Spleen (tissue), 11 donors: ENCODE data around the gene C4orf46. TPM values are rescaled to one million over a fixed set of nuclear protein-coding genes. Genes with fewer than 3 reads are reported as not detected.

Source experiments
- DNase-seq: peaks from one replicate; pipeline ENCODE4 v3.0.0-alpha.2; 2020
- H3K27ac ChIP-seq, 8 donors: fragments of 200-600 bp; sonication (generic) in 7 of 8; 1 replicate in 4 of 8; 2 replicates in 4 of 8; pipeline versions ENCODE4 v1.5.0 to v1.8.0; 2016 to 2021; ENCODE audit warnings: inconsistent platforms in 4 of 8, mild to moderate bottlenecking in 4 of 8, moderate library complexity in 1 of 8
- H3K27me3 ChIP-seq, 7 donors: fragments of 200-600 bp; sonication (generic) in 6 of 7; replicated peaks in 1 of 7; 1 replicate in 4 of 7; 2 replicates in 3 of 7; pipeline versions ENCODE4 v1.5.0 to v1.8.0; 2016 to 2021; ENCODE audit warnings: inconsistent platforms in 3 of 7, mild to moderate bottlenecking in 1 of 7
- H3K36me3 ChIP-seq, 6 donors: fragments of 200-600 bp; sonication (generic) in 5 of 6; 1 replicate in 4 of 6; 2 replicates in 2 of 6; pipeline versions ENCODE4 v1.5.0 to v1.8.0; 2016 to 2021; ENCODE audit warnings: inconsistent platforms in 2 of 6
- H3K4me1 ChIP-seq, 6 donors: fragments of 200-600 bp; sonication (generic) in 5 of 6; 1 replicate in 3 of 6; 2 replicates in 3 of 6; pipeline versions ENCODE4 v1.5.0 to v1.8.0; 2016 to 2021; ENCODE audit warnings: inconsistent platforms in 3 of 6
- H3K4me3 ChIP-seq, 8 donors: fragments of 200-600 bp; sonication (generic) in 7 of 8; 1 replicate in 4 of 8; 2 replicates in 4 of 8; pipeline versions ENCODE4 v1.5.0 to v1.8.0; 2016 to 2021; ENCODE audit warnings: inconsistent platforms in 4 of 8, mild to moderate bottlenecking in 4 of 8, moderate library complexity in 2 of 8
- H3K9me3 ChIP-seq, 8 donors: fragments of 200-600 bp; sonication (generic) in 7 of 8; 1 replicate in 4 of 8; 2 replicates in 4 of 8; pipeline versions ENCODE4 v1.5.0 to v1.8.0; 2016 to 2021; ENCODE audit warnings: inconsistent platforms in 4 of 8
- POLR2A ChIP-seq, 3 donors: fragments of 450-650 bp; IDR thresholded peaks; one replicate each; pipeline ENCODE4 v1.5.1; 2017; ENCODE audit warnings: antibody characterized with exemption in 3 of 3, mild to moderate bottlenecking in 1 of 3
- POLR2AphosphoS5 ChIP-seq, 3 donors: sonication (generic); formaldehyde crosslinking; IDR thresholded peaks; one replicate each; pipeline ENCODE4 v1.5.1; 2017; ENCODE audit warnings: antibody characterized with exemption in 3 of 3
- WGBS, 5 donors: extraction: QIAGEN DNeasy Blood & Tissue Kit in 3 of 5; methylation state at CpG; one replicate each; pipeline versions ENCODE4 v1.1.5 to v1.1.7; 2013 to 2018; 5-methylcytosine and 5-hydroxymethylcytosine counted together
- intact Hi-C: fragments of 100-400 bp; cut with DNase I; formaldehyde crosslinking; loops from one replicate; pipeline ENCODE4 v1.15.0; 2023; ENCODE audit warnings: low total_unique reads
- polyA plus RNA-seq, 3 donors: library from polyadenylated mRNA; stranded (reverse); fragments of 200-250 nt; gene quantifications; one replicate each; pipeline ENCODE4 v1.2.1, GENCODE V29; 2013
- total RNA-seq, 7 donors: library from RNA; depleted of rRNA in 3 of 7; stranded (reverse); fragments of >200 nt in 3 of 7; fragmentation: NEBNext Ultra II Directional in 4 of 7; extraction: Animal tissue kit (Norgen Biotek cat#: 25700) in 4 of 7; gene quantifications; one replicate each; pipeline versions ENCODE4 v1.1.0 to v1.2.1, GENCODE V29; 2016 to 2021
- TF ChIP-seq, protein P1 (sequence below), 11 experiments: fragments of 200-600 bp in 7 of 11; fragments of 450-650 bp in 4 of 11; sonication (generic) in 4 of 11; IDR thresholded peaks in 8 of 11; conservative IDR thresholded peaks in 3 of 11; 1 replicate in 7 of 11; 2 replicates in 4 of 11; pipeline versions ENCODE4 v1.4.0 to v1.8.0; 2016 to 2021; ENCODE audit warnings: antibody characterized with exemption in 11 of 11, inconsistent platforms in 4 of 11, mild to moderate bottlenecking in 1 of 11
- donor health status: healthy with polysubstance abuse.
- donor health status: DM: no; HTN: no; CAD: no; lungs with moderate emphysema.
- donor health status: DM: no; HTN: no; CAD: no.
- donor health status: Bipolar disorder and iron deficiency.
- donor health status: healthy.
- donor health status: DM: no; HTN: no; CAD: no.
- donor health status: DM: yes; HTN: yes; CAD: no.

C4orf46 gene
- total and polyA plus RNA-seq, 10 donors = 1.9 to 7.4 (median 3.5) TPM

DNA sequence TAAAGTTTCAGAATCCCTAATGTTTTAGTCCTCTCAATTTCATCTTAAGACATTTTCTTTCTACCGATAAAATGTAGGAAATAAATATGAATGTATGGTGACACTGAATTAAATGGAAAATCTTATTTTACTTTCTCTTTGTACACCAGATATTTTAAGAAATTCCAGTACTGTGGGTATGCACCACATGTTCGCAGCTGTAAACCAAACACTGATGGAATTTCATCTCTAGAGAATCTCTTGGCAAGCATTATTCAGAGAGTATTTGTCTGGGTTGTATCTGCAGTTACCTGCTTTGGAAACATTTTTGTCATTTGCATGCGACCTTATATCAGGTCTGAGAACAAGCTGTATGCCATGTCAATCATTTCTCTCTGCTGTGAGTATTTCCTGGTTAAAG lies 26.9 kb downstream of the C4orf46 start:
- intact Hi-C loops = no loop called here
- H3K27ac ChIP-seq = no peak overlapping the region
- H3K4me1 ChIP-seq = no peaks in the 10 kb centered on the region
- H3K4me3 ChIP-seq = no peak overlapping the region
- no peaks in the 10 kb centered on the region for H3K36me3 ChIP-seq
- TF ChIP-seq, protein P1, sequence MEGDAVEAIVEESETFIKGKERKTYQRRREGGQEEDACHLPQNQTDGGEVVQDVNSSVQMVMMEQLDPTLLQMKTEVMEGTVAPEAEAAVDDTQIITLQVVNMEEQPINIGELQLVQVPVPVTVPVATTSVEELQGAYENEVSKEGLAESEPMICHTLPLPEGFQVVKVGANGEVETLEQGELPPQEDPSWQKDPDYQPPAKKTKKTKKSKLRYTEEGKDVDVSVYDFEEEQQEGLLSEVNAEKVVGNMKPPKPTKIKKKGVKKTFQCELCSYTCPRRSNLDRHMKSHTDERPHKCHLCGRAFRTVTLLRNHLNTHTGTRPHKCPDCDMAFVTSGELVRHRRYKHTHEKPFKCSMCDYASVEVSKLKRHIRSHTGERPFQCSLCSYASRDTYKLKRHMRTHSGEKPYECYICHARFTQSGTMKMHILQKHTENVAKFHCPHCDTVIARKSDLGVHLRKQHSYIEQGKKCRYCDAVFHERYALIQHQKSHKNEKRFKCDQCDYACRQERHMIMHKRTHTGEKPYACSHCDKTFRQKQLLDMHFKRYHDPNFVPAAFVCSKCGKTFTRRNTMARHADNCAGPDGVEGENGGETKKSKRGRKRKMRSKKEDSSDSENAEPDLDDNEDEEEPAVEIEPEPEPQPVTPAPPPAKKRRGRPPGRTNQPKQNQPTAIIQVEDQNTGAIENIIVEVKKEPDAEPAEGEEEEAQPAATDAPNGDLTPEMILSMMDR (IDR thresholded peaks at IDR 0.05 in 8 of 11, conservative IDR thresholded peaks at IDR 0.05 in 3 of 11) = no peak
- TF ChIP-seq POLR2AphosphoS5 (IDR thresholded peaks at IDR 0.05) (no peak), POLR2A (IDR thresholded peaks at IDR 0.05) (no peak)
- no peaks in the 10 kb centered on the region for H3K9me3 ChIP-seq
- 87 to 91% (median 89%) methylated on average over 3 of the region's 3 CpGs for WGBS, 5 donors
- H3K27me3 ChIP-seq = peaks cover 0 to 3% (median 0%) of the 10 kb centered on the region in 7 donors
- DNase-seq = no peak

DNA sequence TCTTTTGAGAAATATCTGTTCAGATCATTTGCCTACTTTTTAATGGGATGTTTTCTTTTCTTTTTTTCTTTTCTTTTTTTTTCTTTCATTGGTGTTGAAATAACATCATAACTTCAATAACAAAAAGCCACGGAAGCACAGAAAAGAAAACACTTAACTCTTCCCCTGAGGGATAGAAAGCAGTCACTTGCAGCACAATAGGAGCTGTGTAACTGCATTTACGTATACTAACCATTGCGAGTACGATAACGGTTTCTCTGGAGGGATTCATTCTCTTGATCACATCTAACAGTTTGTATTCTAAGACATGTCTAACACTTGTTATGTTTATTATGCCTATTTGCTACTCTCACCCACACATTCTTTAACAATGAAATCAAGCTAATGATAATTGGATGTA lies 27.3 kb downstream of the C4orf46 start:
- H3K36me3 ChIP-seq = no peaks in the 10 kb centered on the region
- H3K9me3 ChIP-seq = no peaks in the 10 kb centered on the region
- H3K4me1 ChIP-seq = no peaks in the 10 kb centered on the region
- DNase-seq = no peak
- H3K27ac ChIP-seq = no peak overlapping the region
- 87 to 93% (median 92%) methylated on average over 5 of the region's 5 CpGs for WGBS, 5 donors
- intact Hi-C loops = no loop called here
- TF ChIP-seq, protein P1 (IDR thresholded peaks at IDR 0.05 in 8 of 11, conservative IDR thresholded peaks at IDR 0.05 in 3 of 11) = no peak
- TF ChIP-seq POLR2AphosphoS5 (IDR thresholded peaks at IDR 0.05) (no peak), POLR2A (IDR thresholded peaks at IDR 0.05) (no peak)
- H3K27me3 ChIP-seq = peaks cover 0 to 3% (median 0%) of the 10 kb centered on the region in 7 donors
- no peak overlapping the region for H3K4me3 ChIP-seq

DNA sequence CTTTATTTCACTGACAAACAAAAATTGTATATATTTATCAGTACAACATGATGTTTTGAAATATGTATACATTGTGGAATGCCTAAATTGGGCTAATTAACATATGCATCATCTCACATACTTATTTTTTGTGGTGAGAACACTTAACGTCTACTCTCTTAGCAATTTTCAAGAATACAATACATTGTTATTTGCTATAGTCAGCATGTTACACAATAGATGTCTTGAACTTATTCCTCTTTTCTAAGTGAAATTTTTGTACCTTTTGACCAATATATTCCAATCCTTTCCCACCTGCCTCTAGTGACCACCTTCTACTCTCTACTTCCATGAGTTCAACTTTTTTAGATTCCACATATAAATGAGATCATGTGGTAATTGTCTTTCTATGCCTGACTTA lies 35.1 kb downstream of the C4orf46 start:
- TF ChIP-seq POLR2AphosphoS5 (IDR thresholded peaks at IDR 0.05) = no peak
- no peak for TF ChIP-seq POLR2A (IDR thresholded peaks at IDR 0.05)
- TF ChIP-seq, protein P1 (IDR thresholded peaks at IDR 0.05 in 8 of 11, conservative IDR thresholded peaks at IDR 0.05 in 3 of 11) = no peak
- Histone ChIP-seq H3K36me3 (no peaks in the 10 kb centered on the region), H3K9me3 (no peaks in the 10 kb centered on the region), H3K27me3 (no peaks in the 10 kb centered on the region), H3K4me3 (no peak overlapping the region), H3K27ac (no peak overlapping the region), H3K4me1 (no peaks in the 10 kb centered on the region)
- DNase-seq = no peak
- intact Hi-C loops = no loop called here
- 67 to 89% (median 79%) methylated on average over 1 of the region's 1 CpG for WGBS, 5 donors

DNA sequence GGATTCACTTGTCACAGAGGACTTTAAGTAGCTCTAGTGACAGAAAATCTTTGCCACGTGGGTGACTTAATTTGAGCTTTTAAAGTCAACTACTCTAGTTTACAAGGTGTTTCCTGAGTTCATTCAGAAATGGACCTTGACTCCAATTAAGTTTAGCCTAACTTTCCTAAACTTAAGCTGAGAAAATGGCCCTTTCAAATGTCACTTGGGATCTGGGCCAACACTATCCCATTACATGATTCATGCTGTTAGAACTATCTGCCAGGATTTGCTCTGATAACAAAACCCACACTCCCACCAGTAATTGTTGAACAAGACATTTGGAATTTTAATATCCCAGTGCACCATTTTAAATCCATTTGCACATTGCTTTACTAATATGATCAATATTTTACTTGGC lies 40.8 kb downstream of the C4orf46 start:
- Histone ChIP-seq H3K36me3 (no peaks in the 10 kb centered on the region), H3K4me3 (no peak overlapping the region), H3K9me3 (no peaks in the 10 kb centered on the region), H3K4me1 (no peaks in the 10 kb centered on the region), H3K27me3 (no peaks in the 10 kb centered on the region), H3K27ac (no peak overlapping the region)
- no peak for DNase-seq
- 31 to 76% (median 48%) methylated on average over 1 of the region's 1 CpG for WGBS, 5 donors
- TF ChIP-seq POLR2AphosphoS5 (IDR thresholded peaks at IDR 0.05) (no peak), POLR2A (IDR thresholded peaks at IDR 0.05) (no peak)
- TF ChIP-seq, protein P1 (IDR thresholded peaks at IDR 0.05 in 8 of 11, conservative IDR thresholded peaks at IDR 0.05 in 3 of 11) = no peak
- intact Hi-C loops = no loop called here
